Lung (tissue), 12 donors: ENCODE data around the gene MCM5. TPM values are rescaled to one million over a fixed set of nuclear protein-coding genes. Genes with fewer than 3 reads are reported as not detected.

Source experiments
- ATAC-seq: fragments of 200-7000 bp; cut with Tn5 transposase; one replicate; pipeline ENCODE4 v1.9.1; 2020; ENCODE audit warnings: moderate number of reproducible peaks; ENCODE audit not compliant: insufficient read depth, low FRiP score
- DNase-seq, 3 donors: peaks; one replicate each; pipeline ENCODE4 v3.0.0-alpha.2; 2013 to 2017
- H3K27ac ChIP-seq, 2 donors: one replicate each; pipeline ENCODE4 v1.5.1; 2013; ENCODE audit warnings: mild to moderate bottlenecking in 2 of 2, moderate library complexity in 2 of 2, control low read depth in 1 of 2, inconsistent platforms in 1 of 2, low read depth in 1 of 2, low read length in 1 of 2
- H3K27me3 ChIP-seq, 3 donors: one replicate each; pipeline ENCODE4 v1.5.1; 2013; ENCODE audit warnings: low read length in 2 of 3; ENCODE audit not compliant: control insufficient read depth in 3 of 3, insufficient read depth in 3 of 3
- H3K36me3 ChIP-seq, 4 donors: one replicate each; pipeline ENCODE4 v1.5.1; 2013; ENCODE audit warnings: low read length in 4 of 4, mild to moderate bottlenecking in 1 of 4, moderate library complexity in 1 of 4; ENCODE audit not compliant: control insufficient read depth in 4 of 4, insufficient read depth in 4 of 4
- H3K4me1 ChIP-seq, 5 donors: one replicate each; pipeline ENCODE4 v1.5.1; 2013; ENCODE audit warnings: low read length in 5 of 5, mild to moderate bottlenecking in 2 of 5, moderate library complexity in 1 of 5; ENCODE audit not compliant: control insufficient read depth in 5 of 5, insufficient read depth in 5 of 5
- H3K4me3 ChIP-seq: one replicate; pipeline ENCODE4 v1.5.1; 2013; ENCODE audit warnings: mild to moderate bottlenecking, control low read depth, moderate library complexity
- H3K9ac ChIP-seq, 2 donors: one replicate each; pipeline ENCODE4 v1.5.1; 2013; ENCODE audit warnings: low read length in 2 of 2, control low read depth in 1 of 2; ENCODE audit not compliant: insufficient read depth in 1 of 2
- H3K9me3 ChIP-seq, 4 donors: one replicate each; pipeline ENCODE4 v1.5.1; 2013; ENCODE audit warnings: low read length in 3 of 4, mild to moderate bottlenecking in 1 of 4, moderate library complexity in 1 of 4; ENCODE audit not compliant: control insufficient read depth in 4 of 4, insufficient read depth in 3 of 4
- CTCF ChIP-seq: IDR thresholded peaks from 2 replicates; pipeline ENCODE4 v1.5.1; 2012; ENCODE audit warnings: mild to moderate bottlenecking; ENCODE audit errors: control extremely low read depth, extremely low read depth
- WGBS, 2 donors: extraction: QIAGEN DNeasy Blood & Tissue Kit; methylation state at CpG; one replicate each; pipeline ENCODE4 v1.1.7; 2013; 5-methylcytosine and 5-hydroxymethylcytosine counted together
- polyA plus RNA-seq, 2 donors: library from polyadenylated mRNA; stranded (reverse); fragments of 200-250 nt; gene quantifications; one replicate each; pipeline ENCODE4 v1.2.1, GENCODE V29; 2013
- total RNA-seq, 2 donors: library from RNA; depleted of rRNA in 1 of 2; stranded (reverse); fragments of >200 nt in 1 of 2; gene quantifications; one replicate each; pipeline ENCODE4 v1.2.1, GENCODE V29; 2014 to 2021
- donor health status: control.
- donor health status: control.
- donor health status: Bipolar disorder and iron deficiency.
- donor health status: healthy.
- donor health status: DM: yes; HTN: yes; CAD: no.

MCM5 gene
- total and polyA plus RNA-seq, 4 donors = 17.6 to 43.1 (median 25.9) TPM

GRCh38 chr22:35418731-35419130 lies 18.8 kb downstream of the MCM5 start:
- Histone ChIP-seq H3K27me3 (no peaks in the 10 kb centered on the region), H3K27ac (no peak overlapping the region), H3K36me3 (peaks cover 8 to 69% (median 48%) of the 10 kb centered on the region in 4 donors), H3K4me1 (no peaks in the 10 kb centered on the region), H3K4me3 (no peak overlapping the region), H3K9me3 (peaks cover 0 to 3% (median 0%) of the 10 kb centered on the region in 4 donors), H3K9ac (no peak overlapping the region)
- no peak for ATAC-seq
- 42 to 81% methylated on average over 3 of the region's 3 CpGs for WGBS, 2 donors
- no peak for TF ChIP-seq CTCF
- DNase-seq = no peak

- no peaks in the 10 kb centered on the region for H3K4me1 ChIP-seq
- H3K27me3 ChIP-seq = no peaks in the 10 kb centered on the region
- H3K4me3 ChIP-seq = no peak overlapping the region
- H3K9me3 ChIP-seq = peaks cover 0 to 3% (median 0%) of the 10 kb centered on the region in 4 donors
- no peak overlapping the region for H3K27ac ChIP-seq
- DNase-seq = no peak
- no peak for TF ChIP-seq CTCF
- no peak overlapping the region for H3K9ac ChIP-seq
- H3K36me3 ChIP-seq = peaks cover 8 to 70% (median 51%) of the 10 kb centered on the region in 4 donors
- 91 to 98% methylated on average over 10 of the region's 10 CpGs for WGBS, 2 donors
- no peak for ATAC-seq
These were observed 19.8 kb downstream of the MCM5 start for GRCh38 chr22:35419756-35420155.

GRCh38 chr22:35421121-35421520 lies 21.2 kb downstream of the MCM5 start:
- no peak overlapping the region for H3K27ac ChIP-seq
- no peak for TF ChIP-seq CTCF
- H3K9me3 ChIP-seq = peaks cover 0 to 3% (median 0%) of the 10 kb centered on the region in 4 donors
- no peak overlapping the region for H3K9ac ChIP-seq
- H3K4me1 ChIP-seq = peaks cover 0 to 4% (median 0%) of the 10 kb centered on the region in 5 donors
- no peak for ATAC-seq
- no peaks in the 10 kb centered on the region for H3K27me3 ChIP-seq
- DNase-seq = no peak
- 93 to 95% methylated on average over 12 of the region's 12 CpGs for WGBS, 2 donors
- peaks cover 8 to 65% (median 45%) of the 10 kb centered on the region in 4 donors for H3K36me3 ChIP-seq
- H3K4me3 ChIP-seq = no peak overlapping the region

- peaks cover 0 to 8% (median 0%) of the 10 kb centered on the region in 5 donors for H3K4me1 ChIP-seq
- peaks cover 6 to 61% (median 37%) of the 10 kb centered on the region in 4 donors for H3K36me3 ChIP-seq
- no peaks in the 10 kb centered on the region for H3K27me3 ChIP-seq
- H3K9me3 ChIP-seq = peaks cover 0 to 3% (median 0%) of the 10 kb centered on the region in 4 donors
- ATAC-seq (no peak), DNase-seq (no peak)
- WGBS, 2 donors = 95 to 99% methylated on average over 4 of the region's 4 CpGs
- TF ChIP-seq CTCF = no peak
- H3K27ac ChIP-seq = no peak overlapping the region
- H3K4me3 ChIP-seq = no peak overlapping the region
- no peak overlapping the region for H3K9ac ChIP-seq
These were observed 22.2 kb downstream of the MCM5 start for GRCh38 chr22:35422145-35422544.
